HG02759 (cell line): Measurements from ENCODE around the gene PGLYRP1.
A peak's percentile ranks its signal among the peaks of the same experiment; 100 is the strongest.

Experiments used
- ATAC-seq: cut with Tn5 transposase; IDR thresholded peaks from one replicate; pipeline ENCODE4 v1.9.1; 2021; ENCODE audit warnings: mild to moderate bottlenecking, moderate library complexity; ENCODE audit not compliant: unreplicated experiment

The PGLYRP1 gene

GRCh38 chr19:46032597-46033025 lies 9.8 kb upstream of the PGLYRP1 start:
- ATAC-seq, result no peak

GRCh38 chr19:46031781-46032596 lies 9.1 kb upstream of the PGLYRP1 start:
- ATAC-seq, result no peak

- ATAC-seq, result no peak
Measured at GRCh38 chr19:46030812-46031550, 8.1 kb upstream of the PGLYRP1 start.

- no peak for ATAC-seq
Measured at GRCh38 chr19:46025835-46026234, 3.0 kb upstream of the PGLYRP1 start.

- ATAC-seq, result no peak
Measured at GRCh38 chr19:46023311-46023779, 492 bp upstream of the PGLYRP1 start.

GRCh38 chr19:46022061-46022430 lies 807 bp downstream of the PGLYRP1 start:
- ATAC-seq, result no peak

GRCh38 chr19:46021531-46022041 lies 1.3 kb downstream of the PGLYRP1 start:
- no peak for ATAC-seq

- no peak for ATAC-seq
Measured at GRCh38 chr19:46020819-46021125, 2.1 kb downstream of the PGLYRP1 start.

GRCh38 chr19:46019270-46019669 lies 3.6 kb downstream of the PGLYRP1 start:
- ATAC-seq, result no peak

- ATAC-seq, result no peak
Measured at GRCh38 chr19:46018729-46019251, 4.1 kb downstream of the PGLYRP1 start.

- no peak for ATAC-seq
Measured at GRCh38 chr19:46017874-46018675, 4.8 kb downstream of the PGLYRP1 start.

GRCh38 chr19:46017095-46017429 lies 5.8 kb downstream of the PGLYRP1 start:
- no peak for ATAC-seq

- ATAC-seq, result peak; percentile 70
Measured at GRCh38 chr19:46016426-46017094, 6.3 kb downstream of the PGLYRP1 start.

- ATAC-seq, result peak; percentile 17
Measured at GRCh38 chr19:46015687-46016425, 7.0 kb downstream of the PGLYRP1 start.

GRCh38 chr19:46014941-46015686 lies 7.7 kb downstream of the PGLYRP1 start:
- ATAC-seq, result no peak

GRCh38 chr19:46014534-46014933 lies 8.3 kb downstream of the PGLYRP1 start:
- no peak for ATAC-seq

- ATAC-seq, result no peak
Measured at GRCh38 chr19:46009530-46010510, 13.0 kb downstream of the PGLYRP1 start.

GRCh38 chr19:46006411-46006810 lies 16.4 kb downstream of the PGLYRP1 start:
- ATAC-seq, result no peak
